K562 (cell line): ENCODE data around the gene STX3. TPM values are rescaled to one million over a fixed set of nuclear protein-coding genes. Genes with fewer than 3 reads are reported as not detected.
A peak's percentile ranks its signal among the peaks of the same experiment; 100 is the strongest.

ENCODE experiments used
- ATAC-seq: fragments of 200-7000 bp; cut with Tn5 transposase; 3 replicates; pipeline ENCODE4 v1.9.1; 2020; ENCODE audit warnings: moderate library complexity
- BruUV-seq: library from RNA; stranded (reverse); fragments of 400-500 nt; replicated peaks from 2 replicates; lab custom pipeline; 2021; lab: Mats Ljungman, UMichigan
- CTCF ChIA-PET: fragments of 300-600 bp; formaldehyde crosslinking; extraction: SDS; loops from one replicate; lab custom pipeline; 2021; ENCODE audit warnings: low intra/inter-chr PET ratio; lab: Yijun Ruan, JAX
- POLR2A ChIA-PET: fragments of 300-600, 350-650 bp; sonication (Branson Sonifier 250); formaldehyde crosslinking; extraction: SDS; loops from one replicate; lab custom pipeline; 2021; ENCODE audit warnings: antibody characterized with exemption, inconsistent platforms; lab: Yijun Ruan, JAX
- DNase-seq, 4 experiments: peaks; one replicate each; pipeline versions ENCODE4 v3.0.0 to v3.0.0-alpha.2; 2011 to 2018; ENCODE audit warnings: low spot score in 3 of 4, mixed read lengths in 3 of 4; ENCODE audit errors: extremely low read depth in 1 of 4
- FAIRE-seq: peaks from 2 replicates; lab custom pipeline; 2011; peaks lifted over from hg19 to GRCh38; lab: Jason Lieb, UNC
- H2AFZ ChIP-seq: 2 replicates; pipeline ENCODE4 v1.6.0; 2011; ENCODE audit warnings: low read depth, low read length, control low read depth, inconsistent platforms
- H3K27ac ChIP-seq: fragments of 200-600 bp; 3 replicates; pipeline ENCODE4 v1.8.0; 2011; ENCODE audit warnings: low read depth, mild to moderate bottlenecking, control low read depth, inconsistent platforms, low read length, moderate library complexity, mixed read lengths; ENCODE audit errors: extremely low read depth
- H3K27me3 ChIP-seq, 2 experiments: fragments of 300-600 bp in 1 of 2; 2 replicates in 1 of 2; 3 replicates in 1 of 2; pipeline versions ENCODE4 v1.6.0 to v1.8.0; 2011; ENCODE audit warnings: inconsistent platforms in 2 of 2, low read length in 2 of 2, mild to moderate bottlenecking in 1 of 2, mixed read lengths in 1 of 2, moderate library complexity in 1 of 2; ENCODE audit not compliant: control insufficient read depth in 2 of 2, insufficient read depth in 2 of 2
- H3K36me3 ChIP-seq: fragments of 300-600 bp; 3 replicates; pipeline ENCODE4 v1.8.0; 2011; ENCODE audit warnings: mild to moderate bottlenecking, low read length, inconsistent platforms; ENCODE audit not compliant: control insufficient read depth, insufficient read depth
- H3K4me1 ChIP-seq, 2 experiments: fragments of 200-600 bp in 1 of 2; replicated peaks in 1 of 2; 2 replicates in 1 of 2; 3 replicates in 1 of 2; pipeline versions ENCODE4 v1.5.1 to v1.8.0; 2011; ENCODE audit warnings: inconsistent platforms in 2 of 2, low read length in 2 of 2, mild to moderate bottlenecking in 1 of 2, mixed read lengths in 1 of 2, moderate library complexity in 1 of 2; ENCODE audit not compliant: control insufficient read depth in 2 of 2, insufficient read depth in 2 of 2
- H3K4me2 ChIP-seq: 2 replicates; pipeline ENCODE4 v1.6.1; 2011; ENCODE audit warnings: low read length, control low read depth, inconsistent platforms, mixed read lengths; ENCODE audit not compliant: insufficient read depth
- H3K4me3 ChIP-seq: fragments of 200-600 bp; sonication (generic), shearing (Covaris generic); 2 replicates; pipeline ENCODE4 v1.5.1; 2016; ENCODE audit warnings: control low read depth, inconsistent platforms
- H3K79me2 ChIP-seq: fragments of 200-600 bp; 3 replicates; pipeline ENCODE4 v1.8.0; 2011; ENCODE audit warnings: low read length, inconsistent platforms; ENCODE audit not compliant: control insufficient read depth, insufficient read depth
- H3K9ac ChIP-seq, 2 experiments: 2 replicates each; pipeline versions ENCODE4 v1.6.0 to v1.6.1; 2011; ENCODE audit warnings: low read depth in 2 of 2, low read length in 2 of 2, control low read depth in 1 of 2, inconsistent platforms in 1 of 2, mild to moderate bottlenecking in 1 of 2, mixed read lengths in 1 of 2; ENCODE audit not compliant: insufficient read depth in 1 of 2
- H3K9me1 ChIP-seq: one replicate; pipeline ENCODE4 v1.6.0; 2011; ENCODE audit warnings: inconsistent platforms, mild to moderate bottlenecking, low read length, moderate library complexity; ENCODE audit not compliant: control insufficient read depth, insufficient read depth
- H3K9me3 ChIP-seq: replicated peaks from 2 replicates; pipeline ENCODE4 v1.5.1; 2011; ENCODE audit warnings: low read depth, low read length, inconsistent platforms; ENCODE audit not compliant: control insufficient read depth, insufficient read depth
- H4K20me1 ChIP-seq: replicated peaks from 2 replicates; pipeline ENCODE4 v1.6.1; 2011; ENCODE audit warnings: low read length, inconsistent platforms, mixed read lengths; ENCODE audit not compliant: control insufficient read depth, insufficient read depth
- CAMTA2 ChIP-seq: fragments of 250-450 bp; sonication (Bioruptor Pico); conservative IDR thresholded peaks from 2 replicates; pipeline ENCODE4 v1.5.1; 2022
- CBX2 ChIP-seq: fragments of 200-600 bp; sonication (generic); IDR thresholded peaks from one replicate; pipeline ENCODE4 v1.6.1; 2012; ENCODE audit warnings: mild to moderate bottlenecking, low read length, inconsistent platforms; ENCODE audit not compliant: insufficient read depth, poor library complexity, severe bottlenecking
- IRF1 ChIP-seq: sonication (generic); formaldehyde crosslinking; IDR thresholded peaks from 2 replicates; pipeline ENCODE4 v1.8.0; 2022; ENCODE audit warnings: missing genetic modification reagents, mild to moderate bottlenecking, borderline replicate concordance
- KLF6 ChIP-seq: fragments of 250-450 bp; sonication (Bioruptor Pico); IDR thresholded peaks from 2 replicates; pipeline ENCODE4 v1.4.0; 2020; ENCODE audit warnings: mild to moderate bottlenecking, moderate library complexity, borderline replicate concordance
- MAFK ChIP-seq: IDR thresholded peaks from 2 replicates; pipeline ENCODE4 v1.6.1; 2011; ENCODE audit warnings: low read length, improper control_type of control experiment
- TBL1XR1 ChIP-seq, 2 experiments: IDR thresholded peaks; 2 replicates each; pipeline ENCODE4 v1.6.1; 2012; ENCODE audit warnings: improper control_type of control experiment in 2 of 2, low read length in 2 of 2, mild to moderate bottlenecking in 1 of 2
- WHSC1 ChIP-seq: IDR thresholded peaks from one replicate; pipeline ENCODE4 v1.6.1; 2012; ENCODE audit warnings: low read length, control low read depth, inconsistent platforms
- ZNF134 ChIP-seq: fragments of 250-450 bp; sonication (Bioruptor Pico); conservative IDR thresholded peaks from 2 replicates; pipeline ENCODE4 v1.4.0; 2020
- ZNF263 ChIP-seq: sonication (generic); formaldehyde crosslinking; IDR thresholded peaks from 2 replicates; pipeline ENCODE4 v1.8.0; 2022; ENCODE audit warnings: mild to moderate bottlenecking, missing genetic modification reagents, borderline replicate concordance
- WGBS: fragments of 100-300 bp; shearing (Covaris generic); methylation state at CpG from one replicate; pipeline ENCODE4 v1.1.6; 2016; ENCODE audit warnings: low coverage, mixed read lengths; ENCODE audit not compliant: insufficient coverage; ENCODE audit errors: missing lambda C conversion rate; 5-methylcytosine and 5-hydroxymethylcytosine counted together
- in situ Hi-C: fragments of 300-500 bp; cut with MboI; formaldehyde crosslinking; loops from 4 replicates; pipeline ENCODE4 v1.15.0; 2018; ENCODE audit warnings: inconsistent platforms, mixed read lengths
- intact Hi-C: fragments of 100-400 bp; cut with micrococcal nuclease; formaldehyde crosslinking; loops from 2 replicates; pipeline ENCODE4 v1.14.2; 2022
- polyA plus RNA-seq, 8 experiments: library from polyadenylated mRNA; depleted of rRNA in 4 of 8; stranded (reverse) in 5 of 8; unstranded in 3 of 8; fragments of >200 nt; fragmentation: Nextera tagmentation in 2 of 8; fragmentation: Illumina TruSeq in 1 of 8; extraction: Ambion mirVana in 2 of 8; extraction: Trizol in 1 of 8; gene quantifications; 2 replicates each; pipeline versions ENCODE4 v1.2.1 to v1.2.3, GENCODE V29; 2011 to 2014; ENCODE audit warnings: inconsistent platforms in 1 of 8, missing spikeins in 1 of 8
- total RNA-seq, 7 experiments: library from RNA; depleted of rRNA in 6 of 7; stranded (reverse); fragments of >200 nt in 6 of 7; fragmentation: Illumina TruSeq in 2 of 7; extraction: Trizol in 2 of 7; gene quantifications; 2 replicates each; pipeline versions ENCODE4 v1.2.1 to v1.2.3, GENCODE V29; 2011 to 2021; ENCODE audit warnings: low replicate concordance in 1 of 7
- TF ChIP-seq, protein P1 (sequence below), 2 experiments: fragments of 450-650 bp; IDR thresholded peaks; 2 replicates each; pipeline ENCODE4 v1.6.1; 2016; ENCODE audit warnings: mild to moderate bottlenecking in 2 of 2, borderline replicate concordance in 1 of 2, low read depth in 1 of 2, moderate library complexity in 1 of 2
- TF ChIP-seq, protein P2 (sequence below): fragments of 250-450 bp; sonication (Bioruptor Pico); IDR thresholded peaks from 2 replicates; pipeline ENCODE4 v1.5.0; 2021

Gene STX3
- total and polyA plus RNA-seq, 9 of the 15 experiments (the other 6 are each of a cell fraction or from before 2014, with no cell fraction given), result 12.0 to 91.6 (median 48.7) TPM

- in situ Hi-C loops, result no loop called here
- CTCF ChIA-PET, result no interaction called here
- H2AFZ ChIP-seq, result no peak overlapping the region
- FAIRE-seq (peak; percentile 93), ATAC-seq (peak; percentile 89), DNase-seq (peak; percentile 48 to 91 (median 62))
- peaks cover 0 to 15% of the 10 kb centered on the region in 2 experiments; a peak in 3 of 5 replicates for H3K4me1 ChIP-seq
- no peaks in the 10 kb centered on the region; the same call in 1 of the 2 replicates for H3K9me3 ChIP-seq
- BruUV-seq, result no TSS peak
- H3K4me2 ChIP-seq, result no peak overlapping the region; the same call in 1 of the 2 replicates
- POLR2A ChIA-PET, result interaction anchor here (0.6 kb wide), 2 partner anchors 52 to 497 kb away, joined by 3 read pairs; no protein-coding TSS in a partner anchor
- intact Hi-C loops, result loop anchor here (5.0 kb wide), 1 partner anchor 46 kb away; no protein-coding TSS in a partner anchor
- peak overlapping the region; percentile 46; the same call in 1 of the 3 replicates for H3K27ac ChIP-seq
- H3K36me3 ChIP-seq, result no peaks in the 10 kb centered on the region
- H3K79me2 ChIP-seq, result no peaks in the 10 kb centered on the region
- no peaks in the 10 kb centered on the region for H3K27me3 ChIP-seq
- WGBS, result under 1% methylated on average over 5 of the region's 5 CpGs
- H3K9me1 ChIP-seq, result no peaks in the 10 kb centered on the region
- H4K20me1 ChIP-seq, result no peaks in the 10 kb centered on the region
- no peak overlapping the region for H3K4me3 ChIP-seq
- H3K9ac ChIP-seq, result no peak overlapping the region
- TF ChIP-seq IRF1 (CRISPR knock-in tag), result no peak
- TF ChIP-seq CAMTA2 (CRISPR knock-in tag), result no peak
- no peak for TF ChIP-seq MAFK
- TF ChIP-seq, protein P1, sequence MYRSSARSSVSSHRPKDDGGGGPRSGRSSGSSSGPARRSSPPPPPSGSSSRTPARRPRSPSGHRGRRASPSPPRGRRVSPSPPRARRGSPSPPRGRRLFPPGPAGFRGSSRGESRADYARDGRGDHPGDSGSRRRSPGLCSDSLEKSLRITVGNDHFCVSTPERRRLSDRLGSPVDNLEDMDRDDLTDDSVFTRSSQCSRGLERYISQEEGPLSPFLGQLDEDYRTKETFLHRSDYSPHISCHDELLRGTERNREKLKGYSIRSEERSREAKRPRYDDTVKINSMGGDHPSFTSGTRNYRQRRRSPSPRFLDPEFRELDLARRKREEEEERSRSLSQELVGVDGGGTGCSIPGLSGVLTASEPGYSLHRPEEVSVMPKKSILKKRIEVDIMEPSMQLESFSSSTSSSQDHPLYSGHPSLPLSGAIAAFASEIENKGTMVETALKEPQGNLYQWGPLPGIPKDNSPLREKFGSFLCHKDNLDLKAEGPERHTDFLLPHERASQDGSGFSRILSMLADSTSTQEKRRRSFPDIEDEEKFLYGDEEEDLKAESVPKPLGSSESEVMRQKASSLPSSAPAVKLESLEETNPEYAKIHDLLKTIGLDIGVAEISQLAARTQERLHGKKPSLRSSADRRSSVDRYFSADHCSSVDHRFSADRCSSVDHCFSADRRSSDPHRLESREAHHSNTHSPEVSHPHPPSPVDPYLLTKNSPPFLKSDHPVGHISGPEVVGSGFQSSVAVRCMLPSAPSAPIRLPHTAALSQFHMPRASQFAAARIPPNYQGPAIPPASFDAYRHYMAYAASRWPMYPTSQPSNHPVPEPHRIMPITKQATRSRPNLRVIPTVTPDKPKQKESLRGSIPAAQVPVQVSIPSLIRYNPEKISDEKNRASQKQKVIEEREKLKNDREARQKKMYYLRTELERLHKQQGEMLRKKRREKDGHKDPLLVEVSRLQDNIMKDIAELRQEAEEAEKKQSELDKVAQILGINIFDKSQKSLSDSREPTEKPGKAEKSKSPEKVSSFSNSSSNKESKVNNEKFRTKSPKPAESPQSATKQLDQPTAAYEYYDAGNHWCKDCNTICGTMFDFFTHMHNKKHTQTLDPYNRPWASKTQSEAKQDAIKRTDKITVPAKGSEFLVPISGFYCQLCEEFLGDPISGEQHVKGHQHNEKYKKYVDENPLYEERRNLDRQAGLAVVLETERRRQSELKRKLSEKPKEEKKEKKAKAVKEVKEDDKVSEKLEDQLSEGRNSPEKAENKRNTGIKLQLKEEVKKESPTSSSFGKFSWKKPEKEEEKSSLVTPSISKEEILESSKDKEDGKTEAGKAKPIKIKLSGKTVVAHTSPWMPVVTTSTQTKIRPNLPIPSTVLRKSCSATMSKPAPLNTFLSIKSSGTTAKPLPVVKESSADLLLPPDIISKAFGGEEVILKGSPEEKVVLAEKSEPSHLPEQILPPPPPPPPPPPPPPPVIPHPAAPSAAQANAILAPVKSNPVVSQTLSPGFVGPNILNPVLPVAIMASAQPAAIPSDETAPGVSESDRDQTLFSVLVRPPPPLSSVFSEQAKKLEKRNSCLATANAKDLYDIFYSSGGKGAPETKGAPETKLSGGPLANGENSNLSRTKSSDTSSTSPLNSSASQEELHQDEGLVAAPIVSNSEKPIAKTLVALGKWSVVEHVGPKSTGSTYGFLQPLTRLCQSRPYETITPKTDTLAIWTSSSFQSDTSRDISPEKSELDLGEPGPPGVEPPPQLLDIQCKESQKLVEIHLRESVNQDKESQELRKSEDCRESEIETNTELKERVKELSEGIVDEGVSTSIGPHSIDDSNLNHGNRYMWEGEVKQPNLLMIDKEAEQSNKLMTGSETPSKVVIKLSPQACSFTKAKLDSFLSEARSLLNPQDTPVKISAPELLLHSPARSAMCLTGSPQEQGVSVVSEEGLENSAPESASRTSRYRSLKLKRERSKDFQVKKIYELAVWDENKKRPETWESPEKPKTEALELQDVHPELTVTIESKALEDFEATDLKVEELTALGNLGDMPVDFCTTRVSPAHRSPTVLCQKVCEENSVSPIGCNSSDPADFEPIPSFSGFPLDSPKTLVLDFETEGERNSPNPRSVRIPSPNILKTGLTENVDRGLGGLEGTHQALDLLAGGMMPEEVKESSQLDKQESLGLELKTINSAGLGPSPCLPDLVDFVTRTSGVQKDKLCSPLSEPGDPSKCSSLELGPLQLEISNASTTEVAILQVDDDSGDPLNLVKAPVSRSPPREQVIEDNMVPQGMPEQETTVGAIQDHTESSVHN (IDR thresholded peaks at IDR 0.05; ENCODE audit: borderline replicate concordance in 1 of 2, low read depth in 1 of 2), result 0 out of 4 replicates have a peak, but pooled peaks of 1 of the 2 experiments have one; percentile 41
- TF ChIP-seq ZNF263 (CRISPR knock-in tag), result peak; percentile 58; the same call in 1 of the 2 replicates
- no peak for TF ChIP-seq CBX2
- TF ChIP-seq WHSC1, result no peak
- TF ChIP-seq TBL1XR1 (IDR thresholded peaks at IDR 0.05; ENCODE audit: low read length in 2 of 2), result peak; percentile 37 to 84; a peak in 3 of 4 replicates
- TF ChIP-seq ZNF134 (CRISPR knock-in tag), result peak; percentile 56
- peak; percentile 65; the same call in 1 of the 2 replicates for TF ChIP-seq KLF6
- TF ChIP-seq, protein P2, sequence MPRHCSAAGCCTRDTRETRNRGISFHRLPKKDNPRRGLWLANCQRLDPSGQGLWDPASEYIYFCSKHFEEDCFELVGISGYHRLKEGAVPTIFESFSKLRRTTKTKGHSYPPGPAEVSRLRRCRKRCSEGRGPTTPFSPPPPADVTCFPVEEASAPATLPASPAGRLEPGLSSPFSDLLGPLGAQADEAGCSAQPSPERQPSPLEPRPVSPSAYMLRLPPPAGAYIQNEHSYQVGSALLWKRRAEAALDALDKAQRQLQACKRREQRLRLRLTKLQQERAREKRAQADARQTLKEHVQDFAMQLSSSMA (CRISPR knock-in tag), result no peak
These were observed 48.5 kb upstream of the STX3 start for GRCh38 chr11:59706518-59707285.
